HG02943 (cell line): Measurements from ENCODE around the gene OR4D2.

Source experiments
- ATAC-seq: cut with Tn5 transposase; IDR thresholded peaks from one replicate; pipeline ENCODE4 v1.9.1; 2021; ENCODE audit warnings: mild to moderate bottlenecking, low read depth, moderate library complexity; ENCODE audit not compliant: unreplicated experiment

OR4D2 gene

GRCh38 chr17:58205936-58206335, 39.2 kb downstream of the OR4D2 start:
- no peak for ATAC-seq

- ATAC-seq = no peak
These were observed 40.7 kb downstream of the OR4D2 start for GRCh38 chr17:58207451-58207850.

- no peak for ATAC-seq
These were observed 41.6 kb downstream of the OR4D2 start for GRCh38 chr17:58208344-58208743.

- no peak for ATAC-seq
These were observed 44.1 kb downstream of the OR4D2 start for GRCh38 chr17:58210922-58211321.

- no peak for ATAC-seq
These were observed 48.9 kb downstream of the OR4D2 start for GRCh38 chr17:58215685-58216084.

- ATAC-seq = no peak
These were observed 51.0 kb downstream of the OR4D2 start for GRCh38 chr17:58217766-58218165.

GRCh38 chr17:58219007-58219788, 52.4 kb downstream of the OR4D2 start, which contains the start of gene MKS1:
Gene MKS1, minus strand, starts transcription at chr17:58219255. Its CDS starts 25 bp downstream, at chr17:58219230.
- peak; percentile 75 for ATAC-seq

GRCh38 chr17:58219789-58220183, 53.0 kb downstream of the OR4D2 start:
- ATAC-seq = no peak
